HepG2 (cell line): ENCODE measurements around the gene PIK3C2B. TPM values are rescaled to one million over a fixed set of nuclear protein-coding genes. Genes with fewer than 3 reads are reported as not detected.
A peak's percentile ranks its signal among the peaks of the same experiment; 100 is the strongest.

Experiments used
- ATAC-seq: fragments of 200-7000 bp; cut with Tn5 transposase; 3 replicates; pipeline ENCODE4 v1.9.1; 2020; ENCODE audit warnings: mild to moderate bottlenecking, moderate library complexity
- BruUV-seq: library from RNA; stranded (reverse); fragments of 400-500 nt; replicated peaks from 2 replicates; lab custom pipeline; 2021; lab: Mats Ljungman, UMichigan
- CTCF ChIA-PET: fragments of 300-600 bp; formaldehyde crosslinking; extraction: SDS; loops from one replicate; lab custom pipeline; 2021; ENCODE audit warnings: low total read pairs, inconsistent platforms, low intra/inter-chr PET ratio; lab: Yijun Ruan, JAX
- POLR2A ChIA-PET: fragments of 350-600 bp; sonication (Branson Sonifier 250); formaldehyde crosslinking; loops from one replicate; lab custom pipeline; 2020; ENCODE audit warnings: antibody characterized with exemption, inconsistent platforms; lab: Yijun Ruan, JAX
- DNase-seq: peaks from one replicate; pipeline ENCODE4 v3.0.0-alpha.2; 2015; ENCODE audit warnings: low spot score
- FAIRE-seq: peaks from 3 replicates; lab custom pipeline; 2011; peaks lifted over from hg19 to GRCh38; lab: Jason Lieb, UNC
- H2AFZ ChIP-seq: one replicate; pipeline ENCODE4 v1.6.1; 2011; ENCODE audit warnings: low read length, inconsistent platforms
- H3K27ac ChIP-seq: fragments of 300-600 bp; 3 replicates; pipeline ENCODE4 v1.8.0; 2011; ENCODE audit warnings: mixed run types, mild to moderate bottlenecking, mixed read lengths, low read length, inconsistent platforms; ENCODE audit not compliant: insufficient read depth; ENCODE audit errors: extremely low read length
- H3K27me3 ChIP-seq, 2 experiments: fragments of 200-600 bp in 1 of 2; 2 replicates in 1 of 2; 3 replicates in 1 of 2; pipeline versions ENCODE4 v1.6.0 to v1.8.0; 2011; ENCODE audit warnings: low read length in 2 of 2, mild to moderate bottlenecking in 2 of 2, moderate library complexity in 2 of 2, inconsistent platforms in 1 of 2; ENCODE audit not compliant: insufficient read depth in 2 of 2, control insufficient read depth in 1 of 2
- H3K36me3 ChIP-seq, 2 experiments: fragments of 200-600 bp in 1 of 2; replicated peaks in 1 of 2; 2 replicates in 1 of 2; 3 replicates in 1 of 2; pipeline versions ENCODE4 v1.5.1 to v1.8.0; 2011; ENCODE audit warnings: low read length in 2 of 2, inconsistent platforms in 1 of 2; ENCODE audit not compliant: insufficient read depth in 2 of 2, control insufficient read depth in 1 of 2
- H3K4me1 ChIP-seq: 2 replicates; pipeline ENCODE4 v1.5.1; 2012; ENCODE audit warnings: low read length, inconsistent platforms; ENCODE audit not compliant: insufficient read depth
- H3K4me2 ChIP-seq: 2 replicates; pipeline ENCODE4 v1.6.0; 2011; ENCODE audit warnings: low read depth, low read length, inconsistent platforms
- H3K4me3 ChIP-seq, 3 experiments: fragments of 200-600 bp in 1 of 3; sonication (generic), shearing (Covaris generic) in 1 of 3; replicated peaks in 1 of 3; 2 replicates each; pipeline ENCODE4 v1.5.1; 2011 to 2016; ENCODE audit warnings: low read length in 3 of 3, inconsistent platforms in 2 of 3, low read depth in 2 of 3, mild to moderate bottlenecking in 2 of 3, control low read depth in 1 of 3, mixed read lengths in 1 of 3; ENCODE audit not compliant: insufficient read depth in 1 of 3
- H3K79me2 ChIP-seq: one replicate; pipeline ENCODE4 v1.6.1; 2011; ENCODE audit warnings: low read length, inconsistent platforms; ENCODE audit not compliant: insufficient read depth
- H3K9ac ChIP-seq: 2 replicates; pipeline ENCODE4 v1.6.0; 2011; ENCODE audit warnings: mild to moderate bottlenecking, low read depth, low read length, inconsistent platforms; ENCODE audit not compliant: insufficient read depth
- H3K9me3 ChIP-seq: 2 replicates; pipeline ENCODE4 v1.5.1; 2012; ENCODE audit warnings: mild to moderate bottlenecking, low read length
- H4K20me1 ChIP-seq: 2 replicates; pipeline ENCODE4 v1.6.0; 2011; ENCODE audit warnings: inconsistent platforms, mild to moderate bottlenecking, low read length, moderate library complexity; ENCODE audit not compliant: insufficient read depth
- CBX2 ChIP-seq, 2 experiments: fragments of 200-600 bp in 1 of 2; sonication (generic); formaldehyde crosslinking in 1 of 2; IDR thresholded peaks; 2 replicates each; pipeline versions ENCODE4 v1.7.0 to v1.8.1; 2018 to 2022; ENCODE audit warnings: low read depth in 2 of 2, low read length in 1 of 2, mild to moderate bottlenecking in 1 of 2, missing genetic modification reagents in 1 of 2
- CHD2 ChIP-seq: IDR thresholded peaks from 2 replicates; pipeline ENCODE4 v1.6.1; 2011; ENCODE audit warnings: low read depth, low read length, improper control_type of control experiment
- ELF3 ChIP-seq: IDR thresholded peaks from 2 replicates; pipeline ENCODE4 v1.6.1; 2016; ENCODE audit warnings: missing genetic modification reagents, missing compliant biosample characterization
- EP300 ChIP-seq, 3 experiments: sonication (generic) in 1 of 3; formaldehyde crosslinking in 1 of 3; IDR thresholded peaks; 2 replicates each; pipeline versions ENCODE4 v1.5.1 to v1.6.1; 2011 to 2020; ENCODE audit warnings: low read depth in 2 of 3, low read length in 2 of 3, borderline replicate concordance in 1 of 3, improper control_type of control experiment in 1 of 3, mild to moderate bottlenecking in 1 of 3, missing genetic modification reagents in 1 of 3, moderate library complexity in 1 of 3
- FOSL2 ChIP-seq: sonication (generic); formaldehyde crosslinking; IDR thresholded peaks from 2 replicates; pipeline ENCODE4 v1.4.0; 2020; ENCODE audit warnings: missing genetic modification reagents
- FOXC1 ChIP-seq: sonication (generic); formaldehyde crosslinking; IDR thresholded peaks from 2 replicates; pipeline ENCODE4 v1.8.0; 2022; ENCODE audit warnings: mild to moderate bottlenecking, missing genetic modification reagents, borderline replicate concordance
- HOMEZ ChIP-seq: IDR thresholded peaks from 2 replicates; pipeline ENCODE4 v1.6.1; 2016; ENCODE audit warnings: low read depth
- MTA3 ChIP-seq: sonication (generic); formaldehyde crosslinking; IDR thresholded peaks from 2 replicates; pipeline ENCODE4 v1.4.0; 2020; ENCODE audit warnings: missing genetic modification reagents
- PHF8 ChIP-seq: sonication (generic); formaldehyde crosslinking; IDR thresholded peaks from 2 replicates; pipeline ENCODE4 v1.5.0; 2020; ENCODE audit warnings: missing genetic modification reagents
- POLR2AphosphoS5 ChIP-seq: IDR thresholded peaks from 2 replicates; pipeline ENCODE4 v1.6.1; 2012; ENCODE audit warnings: low read depth, low read length
- RFXAP ChIP-seq: sonication (generic); formaldehyde crosslinking; IDR thresholded peaks from 2 replicates; pipeline ENCODE4 v1.4.0; 2020; ENCODE audit warnings: missing genetic modification reagents, borderline replicate concordance
- THRA ChIP-seq: sonication (generic); formaldehyde crosslinking; IDR thresholded peaks from 2 replicates; pipeline ENCODE4 v1.4.0; 2020; ENCODE audit warnings: missing genetic modification reagents, borderline replicate concordance
- ZBTB33 ChIP-seq: sonication (generic); formaldehyde crosslinking; IDR thresholded peaks from 2 replicates; pipeline ENCODE4 v1.4.0; 2020; ENCODE audit warnings: missing genetic modification reagents
- ZNF121 ChIP-seq: sonication (generic); formaldehyde crosslinking; IDR thresholded peaks from 2 replicates; pipeline ENCODE4 v1.5.0; 2020; ENCODE audit warnings: mild to moderate bottlenecking, missing genetic modification reagents
- ZNF3 ChIP-seq: IDR thresholded peaks from 2 replicates; pipeline ENCODE4 v1.7.0; 2017; ENCODE audit warnings: inconsistent platforms
- ZNF468 ChIP-seq: sonication (generic); formaldehyde crosslinking; IDR thresholded peaks from 2 replicates; pipeline ENCODE4 v1.8.0; 2022; ENCODE audit warnings: mild to moderate bottlenecking, moderate library complexity, missing genetic modification reagents
- ZNF761 ChIP-seq: sonication (generic); formaldehyde crosslinking; conservative IDR thresholded peaks from 2 replicates; pipeline ENCODE4 v1.4.0; 2020; ENCODE audit warnings: mild to moderate bottlenecking, missing genetic modification reagents
- WGBS: methylation state at CpG from one replicate; pipeline ENCODE4 v1.1.6; 2017; ENCODE audit warnings: low lambda C conversion rate; 5-methylcytosine and 5-hydroxymethylcytosine counted together
- in situ Hi-C: cut with HindIII; loops from 2 replicates; pipeline ENCODE4 v1.10.0; 2017; ENCODE audit warnings: low pct_unique_long_range_greater_than_20kb; ENCODE audit not compliant: extremely low pct_ligation_motif_present
- intact Hi-C: fragments of 100-400 bp; cut with micrococcal nuclease; formaldehyde crosslinking; loops from one replicate; pipeline ENCODE4 v1.10.0; 2022; ENCODE audit not compliant: unreplicated experiment
- polyA plus RNA-seq, 8 experiments: library from polyadenylated mRNA; depleted of rRNA in 3 of 8; stranded (reverse) in 7 of 8; unstranded in 1 of 8; fragments of >200 nt; fragmentation: Illumina TruSeq in 4 of 8; extraction: Trizol in 4 of 8; gene quantifications; 2 replicates each; pipeline versions ENCODE4 v1.2.1 to v1.2.3, GENCODE V29; 2011 to 2016; ENCODE audit warnings: low read depth in 4 of 8, missing spikeins in 1 of 8, mixed read lengths in 1 of 8; ENCODE audit not compliant: insufficient read depth in 1 of 8
- total RNA-seq, 5 experiments: library from RNA; depleted of rRNA; stranded (reverse); fragments of >200 nt; fragmentation: Illumina TruSeq; extraction: Trizol; gene quantifications; 2 replicates each; pipeline ENCODE4 v1.2.3, GENCODE V29; 2016; ENCODE audit warnings: low read depth in 1 of 5

PIK3C2B gene
- total and polyA plus RNA-seq, 2 of the 13 experiments (the other 11 are each of a cell fraction or from before 2014, with no cell fraction given), result 3.4 to 4.5 TPM

- TF ChIP-seq HOMEZ (CRISPR knock-in tag), result no peak
- TF ChIP-seq THRA, result no peak
- no peak for TF ChIP-seq MTA3 (CRISPR knock-in tag)
- TF ChIP-seq ZNF468 (CRISPR knock-in tag), result no peak
These were observed 30.4 kb upstream of the PIK3C2B start (continued) for GRCh38 chr1:204524986-204525385.

- H4K20me1 ChIP-seq, result peaks cover 19% of the 10 kb centered on the region
- ATAC-seq (no peak), DNase-seq (peak; percentile 18), FAIRE-seq (no peak)
- TF ChIP-seq ZNF761 (no peak), CBX2 (IDR thresholded peaks at IDR 0.05; ENCODE audit: low read depth, low read length) (no peak), CBX2 (CRISPR knock-in tag; IDR thresholded peaks at IDR 0.05; ENCODE audit: low read depth) (no peak), ZNF3 (CRISPR knock-in tag) (no peak), RFXAP (CRISPR knock-in tag) (no peak), ELF3 (0 out of 2 replicates have a peak, but pooled peaks have one; percentile 31), ZBTB33 (CRISPR knock-in tag) (peak; percentile 90), CHD2 (no peak), POLR2AphosphoS5 (no peak), ZNF121 (CRISPR knock-in tag) (no peak), EP300 (IDR thresholded peaks at IDR 0.05; ENCODE audit: low read depth in 2 of 2, low read length in 2 of 2) (peak in 1 of 2 experiments; percentile 12; a peak in 1 of 4 replicates), EP300 (CRISPR knock-in tag; IDR thresholded peaks at IDR 0.05; ENCODE audit: borderline replicate concordance) (no peak), FOSL2 (CRISPR knock-in tag) (peak; percentile 76), PHF8 (CRISPR knock-in tag) (no peak), FOXC1 (CRISPR knock-in tag) (no peak)
- WGBS, result 89% methylated on average over 9 of the region's 9 CpGs
- H3K79me2 ChIP-seq, result peaks cover 53% of the 10 kb centered on the region
- H3K27me3 ChIP-seq, result no peaks in the 10 kb centered on the region
- intact Hi-C loops (no loop called here), in situ Hi-C loops (no loop called here)
- no peak overlapping the region for H3K4me3 ChIP-seq
- no peak overlapping the region for H2AFZ ChIP-seq
- H3K9ac ChIP-seq, result no peak overlapping the region
- ChIA-PET CTCF (no interaction called here), POLR2A (no interaction called here)
- no TSS peak for BruUV-seq
- H3K9me3 ChIP-seq, result no peaks in the 10 kb centered on the region
- H3K4me2 ChIP-seq, result no peak overlapping the region
- no peak overlapping the region for H3K27ac ChIP-seq
- peaks cover 8 to 46% of the 10 kb centered on the region in 2 experiments for H3K36me3 ChIP-seq
- H3K4me1 ChIP-seq, result peaks cover 28% of the 10 kb centered on the region
These were observed 29.1 kb upstream of the PIK3C2B start for GRCh38 chr1:204523605-204524215.
